ENCODE data around the gene DLST. TPM values are rescaled to one million over a fixed set of nuclear protein-coding genes. Genes with fewer than 3 reads are reported as not detected.

DLST gene
- polyA plus RNA-seq, 3 donors: 6.7 to 76.5 (median 7.3) TPM

- Mint-ChIP-seq H3K27ac (no peak overlapping the region), H3K36me3 (peaks cover 4 to 9% of the 10 kb centered on the region in 2 donors), H3K4me3 (no peak overlapping the region), H3K4me1 (peaks cover 1% of the 10 kb centered on the region), H3K9me3 (no peaks in the 10 kb centered on the region), H3K27me3 (ENCODE audit: low read depth in 3 of 3) (peaks cover 0 to 3% (median 0%) of the 10 kb centered on the region in 3 donors)
- Histone ChIP-seq H2AFZ (ENCODE audit: insufficient read depth, low read depth, low read length, poor library complexity, severe bottlenecking) (no peak overlapping the region), H3K27me3 (ENCODE audit: control insufficient read depth in 2 of 2, insufficient read depth in 2 of 2, low read length in 2 of 2) (no peaks in the 10 kb centered on the region), H3K9ac (ENCODE audit: insufficient read depth, low read length, poor library complexity, severe bottlenecking) (no peak overlapping the region), H3K4me1 (ENCODE audit: control insufficient read depth in 1 of 2, insufficient read depth in 2 of 2, low read length in 2 of 2) (no peaks in the 10 kb centered on the region), H3K9me3 (replicated peaks in 1 of 2; ENCODE audit: control insufficient read depth in 1 of 2, insufficient read depth in 1 of 2, low read length in 2 of 2) (no peaks in the 10 kb centered on the region), H3K36me3 (replicated peaks in 1 of 2; ENCODE audit: control insufficient read depth in 1 of 2, insufficient read depth in 2 of 2, low read length in 2 of 2) (peaks cover 0 to 5% of the 10 kb centered on the region in 2 donors), H4K20me1 (ENCODE audit: insufficient read depth, low read length) (peaks cover 5% of the 10 kb centered on the region), H3K79me2 (ENCODE audit: insufficient read depth, low read length) (no peaks in the 10 kb centered on the region), H3K27ac (ENCODE audit: low read depth in 1 of 2, low read length in 2 of 2) (no peak overlapping the region), H3K4me3 (replicated peaks in 1 of 3; ENCODE audit: low read depth in 2 of 3, low read length in 3 of 3) (no peak overlapping the region), H3K4me2 (replicated peaks; ENCODE audit: extremely low read depth, low read length, poor library complexity, severe bottlenecking) (no peak overlapping the region)
- intact Hi-C loops (cut with micrococcal nuclease): loop anchor here (2.0 to 5.0 kb wide), 2 partner anchors 177 to 178 kb away; no protein-coding TSS in a partner anchor
- no peak for DNase-seq
- WGBS (ENCODE audit: insufficient coverage): 93% methylated on average over 7 of the region's 10 CpGs
- TF ChIP-seq CTCF (IDR thresholded peaks at IDR 0.05): no peak
These were observed 28.8 kb downstream of the DLST start for GRCh38 chr14:74910556-74910955.

GRCh38 chr14:74911221-74911620 is 29.5 kb downstream of the DLST start:
- no peak overlapping the region for H3K4me3 ChIP-seq (replicated peaks in 1 of 3; ENCODE audit: low read depth in 2 of 3, low read length in 3 of 3)
- peaks cover 0 to 5% of the 10 kb centered on the region in 2 donors for H3K36me3 ChIP-seq (replicated peaks in 1 of 2; ENCODE audit: control insufficient read depth in 1 of 2, insufficient read depth in 2 of 2, low read length in 2 of 2)
- Mint-ChIP-seq H3K27ac (no peak overlapping the region), H3K9me3 (no peaks in the 10 kb centered on the region), H3K36me3 (peaks cover 4 to 9% of the 10 kb centered on the region in 2 donors), H3K4me1 (peaks cover 1% of the 10 kb centered on the region), H3K27me3 (ENCODE audit: low read depth in 3 of 3) (peaks cover 0 to 3% (median 0%) of the 10 kb centered on the region in 3 donors), H3K4me3 (no peak overlapping the region)
- H3K27ac ChIP-seq (ENCODE audit: low read depth in 1 of 2, low read length in 2 of 2): no peak overlapping the region
- intact Hi-C loops (cut with micrococcal nuclease): loop anchor here (2.0 to 5.0 kb wide), 2 partner anchors 176 to 178 kb away; no protein-coding TSS in a partner anchor
- WGBS (ENCODE audit: insufficient coverage): 92% methylated on average over 5 of the region's 6 CpGs
- no peaks in the 10 kb centered on the region for H3K79me2 ChIP-seq (ENCODE audit: insufficient read depth, low read length)
- H4K20me1 ChIP-seq (ENCODE audit: insufficient read depth, low read length): no peaks in the 10 kb centered on the region
- no peak overlapping the region for H2AFZ ChIP-seq (ENCODE audit: insufficient read depth, low read depth, low read length, poor library complexity, severe bottlenecking)
- H3K4me2 ChIP-seq (replicated peaks; ENCODE audit: extremely low read depth, low read length, poor library complexity, severe bottlenecking): no peak overlapping the region
- TF ChIP-seq CTCF (IDR thresholded peaks at IDR 0.05): no peak
- DNase-seq: no peak
- no peaks in the 10 kb centered on the region for H3K9me3 ChIP-seq (replicated peaks in 1 of 2; ENCODE audit: control insufficient read depth in 1 of 2, insufficient read depth in 1 of 2, low read length in 2 of 2)
- H3K4me1 ChIP-seq (ENCODE audit: control insufficient read depth in 1 of 2, insufficient read depth in 2 of 2, low read length in 2 of 2): no peaks in the 10 kb centered on the region
- no peaks in the 10 kb centered on the region for H3K27me3 ChIP-seq (ENCODE audit: control insufficient read depth in 2 of 2, insufficient read depth in 2 of 2, low read length in 2 of 2)
- H3K9ac ChIP-seq (ENCODE audit: insufficient read depth, low read length, poor library complexity, severe bottlenecking): no peak overlapping the region
